MCF 10A (cell line): ENCODE measurements around the gene PSMG1. TPM values are rescaled to one million over a fixed set of nuclear protein-coding genes. Genes with fewer than 3 reads are reported as not detected.

ENCODE experiments used
- BruUV-seq: library from RNA; stranded (reverse); fragments of 400-500 nt; replicated peaks from 2 replicates; lab custom pipeline; 2021; lab: Mats Ljungman, UMichigan
- CTCF ChIA-PET: fragments of 300-600 bp; sonication (Branson Sonifier 250); formaldehyde crosslinking; extraction: SDS; loops from one replicate; lab custom pipeline; 2021; ENCODE audit warnings: antibody characterized with exemption, inconsistent platforms; lab: Yijun Ruan, JAX
- POLR2A ChIA-PET: fragments of 300-600, 350-650 bp; sonication (Branson Sonifier 250); formaldehyde crosslinking; extraction: SDS; loops from one replicate; lab custom pipeline; 2020; ENCODE audit warnings: antibody characterized with exemption, inconsistent platforms; lab: Yijun Ruan, JAX
- DNase-seq: peaks from one replicate; pipeline ENCODE4 v3.0.0-alpha.2; 2018; ENCODE audit not compliant: unreplicated experiment
- H3K27ac Mint-ChIP-seq: one replicate; pipeline ENCODE4 v1.8.0; 2022; ENCODE audit warnings: mild to moderate bottlenecking, low read depth, mixed read lengths; ENCODE audit not compliant: unreplicated experiment
- H3K27me3 Mint-ChIP-seq: one replicate; pipeline ENCODE4 v1.8.0; 2022; ENCODE audit warnings: mixed read lengths; ENCODE audit not compliant: insufficient read depth, unreplicated experiment
- H3K36me3 Mint-ChIP-seq: one replicate; pipeline ENCODE4 v1.8.0; 2022; ENCODE audit warnings: mild to moderate bottlenecking, moderate library complexity, mixed read lengths; ENCODE audit not compliant: insufficient read depth, unreplicated experiment
- H3K4me1 Mint-ChIP-seq: one replicate; pipeline ENCODE4 v1.8.0; 2022; ENCODE audit warnings: mixed read lengths; ENCODE audit not compliant: insufficient read depth, unreplicated experiment
- H3K4me3 Mint-ChIP-seq: one replicate; pipeline ENCODE4 v1.8.0; 2022; ENCODE audit warnings: mild to moderate bottlenecking, moderate library complexity, mixed read lengths; ENCODE audit not compliant: unreplicated experiment
- H3K9me3 Mint-ChIP-seq: one replicate; pipeline ENCODE4 v1.8.0; 2022; ENCODE audit warnings: mixed read lengths; ENCODE audit not compliant: unreplicated experiment
- CTCF ChIP-seq: fragments of 200-600 bp; IDR thresholded peaks from one replicate; pipeline ENCODE4 v1.8.0; 2022; ENCODE audit warnings: antibody characterized with exemption, mild to moderate bottlenecking; ENCODE audit not compliant: unreplicated experiment
- intact Hi-C: fragments of 100-400 bp; cut with micrococcal nuclease; formaldehyde crosslinking; loops from 2 replicates; pipeline ENCODE4 v1.14.1; 2022
- total RNA-seq: library from RNA; stranded (reverse); gene quantifications from 2 replicates; pipeline ENCODE4 v1.2.3, GENCODE V29; 2022

Gene PSMG1
- total RNA-seq, 1 experiment from 2014 or later: 116 TPM

- Mint-ChIP-seq H3K27me3 (no peaks in the 10 kb centered on the region), H3K27ac (no peak overlapping the region), H3K36me3 (peaks cover 84% of the 10 kb centered on the region), H3K4me1 (peaks cover 7% of the 10 kb centered on the region), H3K9me3 (no peaks in the 10 kb centered on the region), H3K4me3 (no peak overlapping the region)
- ChIA-PET CTCF (interaction anchor here (0.6 kb wide), 1 partner anchor 10 kb away, joined by 3 read pairs; no protein-coding TSS in a partner anchor), POLR2A (interaction anchor here (0.9 kb wide), 1 partner anchor 167 kb away, joined by 3 read pairs; no protein-coding TSS in a partner anchor)
- TF ChIP-seq CTCF: no peak
- BruUV-seq: no TSS peak
- intact Hi-C loops: no loop called here
- no peak for DNase-seq
These were observed 34.8 kb upstream of the PSMG1 start for GRCh38 chr21:39218082-39218409.

- intact Hi-C loops: no loop called here
- BruUV-seq: no TSS peak
- TF ChIP-seq CTCF: no peak
- H3K9me3 Mint-ChIP-seq: no peaks in the 10 kb centered on the region
- H3K27me3 Mint-ChIP-seq: no peaks in the 10 kb centered on the region
- H3K4me3 Mint-ChIP-seq: no peak overlapping the region
- peaks cover 84% of the 10 kb centered on the region for H3K36me3 Mint-ChIP-seq
- H3K27ac Mint-ChIP-seq: no peak overlapping the region
- POLR2A ChIA-PET: no interaction called here
- no peak for DNase-seq
- peaks cover 7% of the 10 kb centered on the region for H3K4me1 Mint-ChIP-seq
- CTCF ChIA-PET: interaction anchor here (0.5 to 0.6 kb wide), 2 partner anchors 9 to 10 kb away, joined by 3 read pairs; no protein-coding TSS in a partner anchor
These were observed 34.3 kb upstream of the PSMG1 start for GRCh38 chr21:39217356-39218081.

- TF ChIP-seq CTCF: no peak
These were observed 33.0 kb upstream of the PSMG1 start for GRCh38 chr21:39216290-39216689.

GRCh38 chr21:39215078-39215477 lies 31.8 kb upstream of the PSMG1 start:
- CTCF ChIA-PET: no interaction called here
- H3K27me3 Mint-ChIP-seq: no peaks in the 10 kb centered on the region
- no peaks in the 10 kb centered on the region for H3K9me3 Mint-ChIP-seq
- POLR2A ChIA-PET: interaction anchor here (0.5 to 0.7 kb wide), 2 partner anchors 48 to 319 kb away, joined by 4 read pairs; no protein-coding TSS in a partner anchor
- no peak overlapping the region for H3K27ac Mint-ChIP-seq
- intact Hi-C loops: no loop called here
- no TSS peak for BruUV-seq
- no peaks in the 10 kb centered on the region for H3K4me1 Mint-ChIP-seq
- no peak for TF ChIP-seq CTCF
- peaks cover 90% of the 10 kb centered on the region for H3K36me3 Mint-ChIP-seq
- no peak overlapping the region for H3K4me3 Mint-ChIP-seq
- DNase-seq: no peak

More at GRCh38 chr21:39216290-39216689, 33.0 kb upstream of the PSMG1 start:
- no TSS peak for BruUV-seq
- Mint-ChIP-seq H3K4me1 (peaks cover under 1% of the 10 kb centered on the region), H3K27ac (no peak overlapping the region), H3K4me3 (no peak overlapping the region), H3K9me3 (no peaks in the 10 kb centered on the region), H3K36me3 (peaks cover 85% of the 10 kb centered on the region), H3K27me3 (no peaks in the 10 kb centered on the region)
- no peak for DNase-seq
- POLR2A ChIA-PET: no interaction called here
- intact Hi-C loops: no loop called here
- CTCF ChIA-PET: no interaction called here
